ENCODE measurements around the gene ZNF839.

Gene ZNF839

DNA sequence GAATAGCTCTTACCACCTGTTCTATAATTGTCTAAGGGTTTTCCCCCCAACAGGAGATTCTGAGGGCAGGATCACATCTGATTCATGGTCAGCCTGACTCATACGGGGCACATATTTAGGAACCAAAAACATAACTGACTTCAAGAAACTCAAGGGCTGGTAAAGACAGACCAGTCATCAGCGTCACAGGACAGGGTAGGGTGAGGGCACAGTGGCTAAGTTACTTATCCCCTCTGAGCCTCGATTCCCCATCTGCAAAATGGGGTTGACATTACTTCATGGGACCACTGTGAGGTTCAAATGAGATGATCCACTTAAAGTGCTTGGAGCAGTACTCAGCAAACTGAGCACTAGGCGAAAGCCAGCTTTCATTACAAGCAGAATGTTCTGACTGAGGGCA, 42.5 kb downstream of the ZNF839 start:
- H3K27ac ChIP-seq (ENCODE audit: low read depth, low read length) = no peak overlapping the region
- H3K27me3 ChIP-seq (ENCODE audit: low read length) = no peaks in the 10 kb centered on the region
- TF ChIP-seq EZH2phosphoT487 (conservative IDR thresholded peaks at IDR 0.05; ENCODE audit: low read length) = no peak
- TF ChIP-seq, protein P1, sequence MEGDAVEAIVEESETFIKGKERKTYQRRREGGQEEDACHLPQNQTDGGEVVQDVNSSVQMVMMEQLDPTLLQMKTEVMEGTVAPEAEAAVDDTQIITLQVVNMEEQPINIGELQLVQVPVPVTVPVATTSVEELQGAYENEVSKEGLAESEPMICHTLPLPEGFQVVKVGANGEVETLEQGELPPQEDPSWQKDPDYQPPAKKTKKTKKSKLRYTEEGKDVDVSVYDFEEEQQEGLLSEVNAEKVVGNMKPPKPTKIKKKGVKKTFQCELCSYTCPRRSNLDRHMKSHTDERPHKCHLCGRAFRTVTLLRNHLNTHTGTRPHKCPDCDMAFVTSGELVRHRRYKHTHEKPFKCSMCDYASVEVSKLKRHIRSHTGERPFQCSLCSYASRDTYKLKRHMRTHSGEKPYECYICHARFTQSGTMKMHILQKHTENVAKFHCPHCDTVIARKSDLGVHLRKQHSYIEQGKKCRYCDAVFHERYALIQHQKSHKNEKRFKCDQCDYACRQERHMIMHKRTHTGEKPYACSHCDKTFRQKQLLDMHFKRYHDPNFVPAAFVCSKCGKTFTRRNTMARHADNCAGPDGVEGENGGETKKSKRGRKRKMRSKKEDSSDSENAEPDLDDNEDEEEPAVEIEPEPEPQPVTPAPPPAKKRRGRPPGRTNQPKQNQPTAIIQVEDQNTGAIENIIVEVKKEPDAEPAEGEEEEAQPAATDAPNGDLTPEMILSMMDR (IDR thresholded peaks at IDR 0.05; ENCODE audit: insufficient read depth, low read length, poor library complexity, severe bottlenecking) = no peak
- no peaks in the 10 kb centered on the region; the same call in 1 of the 2 replicates for H3F3A ChIP-seq (ENCODE audit: insufficient read depth)
- no peaks in the 10 kb centered on the region; the same call in 1 of the 2 replicates for H4K20me1 ChIP-seq (ENCODE audit: low read depth, low read length)
- H2AFZ ChIP-seq (ENCODE audit: low read depth, low read length, severe bottlenecking) = peak overlapping the region; percentile 92
- H3K9me2 ChIP-seq (replicated peaks; ENCODE audit: insufficient read depth, low read length) = no peaks in the 10 kb centered on the region
- H3K9ac ChIP-seq (ENCODE audit: low read length) = peak overlapping the region; percentile 77
- peak overlapping the region; percentile 78 for H3K4me2 ChIP-seq (ENCODE audit: low read depth, low read length, poor library complexity, severe bottlenecking)
- H3K9me3 ChIP-seq (ENCODE audit: insufficient read depth, low read length) = no peaks in the 10 kb centered on the region
- no peaks in the 10 kb centered on the region for H3K36me3 ChIP-seq (ENCODE audit: low read length)
- H3K4me3 ChIP-seq (ENCODE audit: insufficient read depth, low read length, poor library complexity, severe bottlenecking) = peak overlapping the region; percentile 90
- no peaks in the 10 kb centered on the region for H3K79me2 ChIP-seq (ENCODE audit: insufficient read depth, low read length)

DNA sequence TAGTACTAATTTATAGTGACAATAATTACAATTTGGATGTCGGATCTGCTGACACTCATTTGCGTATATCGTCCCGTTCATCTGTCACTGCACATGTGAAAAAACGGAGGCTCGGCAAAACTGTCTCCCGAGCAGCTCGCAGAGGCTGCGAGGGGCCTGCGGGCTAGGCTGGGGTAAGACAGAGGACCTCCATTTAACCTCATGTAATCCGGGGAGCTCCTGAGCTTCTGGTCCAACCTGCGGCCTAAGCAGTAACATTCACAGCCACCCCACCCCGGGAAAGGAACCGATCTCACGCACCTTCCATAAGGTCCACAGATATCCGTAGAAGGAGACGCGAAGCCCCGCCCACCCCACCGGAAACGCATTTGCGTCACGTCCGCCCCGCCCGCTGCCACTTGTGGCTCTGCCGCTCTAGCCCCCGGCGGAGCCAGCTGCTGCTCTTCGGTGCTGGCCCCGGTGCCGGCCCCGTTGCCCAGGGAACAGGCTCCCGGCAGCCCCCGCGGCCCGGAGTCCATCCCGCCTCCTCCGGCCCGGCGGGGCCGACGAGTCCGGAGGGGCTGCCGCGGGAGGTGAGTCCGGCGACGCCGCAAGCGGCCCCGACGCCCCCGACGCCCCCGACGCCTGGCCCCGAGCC, 43.1 kb downstream of the ZNF839 start, which contains the start of the genes CINP and TECPR2:
CINP (minus strand) TSS at position 346 of the 637 bp plus-strand sequence; CDS start at position 307, 39 bp downstream.
TECPR2 (plus strand) TSS at position 397 of the 637 bp plus-strand sequence. CDS start 13,781 bp downstream, outside the sequence.
- Histone ChIP-seq H3K9me2 (replicated peaks; ENCODE audit: insufficient read depth, low read length) (no peaks in the 10 kb centered on the region), H3K4me2 (ENCODE audit: low read depth, low read length, poor library complexity, severe bottlenecking) (peak within 1 kb of the TSS; percentile 78), H4K20me1 (ENCODE audit: low read depth, low read length) (no peaks in the 10 kb centered on the region; the same call in 1 of the 2 replicates), H3F3A (ENCODE audit: insufficient read depth) (no peaks in the 10 kb centered on the region; the same call in 1 of the 2 replicates), H3K4me3 (ENCODE audit: insufficient read depth, low read length, poor library complexity, severe bottlenecking) (peak within 1 kb of the TSS; percentile 90), H3K9me3 (ENCODE audit: insufficient read depth, low read length) (no peaks in the 10 kb centered on the region), H2AFZ (ENCODE audit: low read depth, low read length, severe bottlenecking) (peak within 1 kb of the TSS; percentile 92), H3K36me3 (ENCODE audit: low read length) (no peaks in the 10 kb centered on the region), H3K79me2 (ENCODE audit: insufficient read depth, low read length) (no peaks in the 10 kb centered on the region), H3K27me3 (ENCODE audit: low read length) (no peaks in the 10 kb centered on the region), H3K27ac (ENCODE audit: low read depth, low read length) (no peak within 1 kb of the TSS), H3K9ac (ENCODE audit: low read length) (peak within 1 kb of the TSS; percentile 77)
- TF ChIP-seq, protein P1 (IDR thresholded peaks at IDR 0.05; ENCODE audit: insufficient read depth, low read length, poor library complexity, severe bottlenecking) = no peak
- no peak for TF ChIP-seq EZH2phosphoT487 (conservative IDR thresholded peaks at IDR 0.05; ENCODE audit: low read length)

DNA sequence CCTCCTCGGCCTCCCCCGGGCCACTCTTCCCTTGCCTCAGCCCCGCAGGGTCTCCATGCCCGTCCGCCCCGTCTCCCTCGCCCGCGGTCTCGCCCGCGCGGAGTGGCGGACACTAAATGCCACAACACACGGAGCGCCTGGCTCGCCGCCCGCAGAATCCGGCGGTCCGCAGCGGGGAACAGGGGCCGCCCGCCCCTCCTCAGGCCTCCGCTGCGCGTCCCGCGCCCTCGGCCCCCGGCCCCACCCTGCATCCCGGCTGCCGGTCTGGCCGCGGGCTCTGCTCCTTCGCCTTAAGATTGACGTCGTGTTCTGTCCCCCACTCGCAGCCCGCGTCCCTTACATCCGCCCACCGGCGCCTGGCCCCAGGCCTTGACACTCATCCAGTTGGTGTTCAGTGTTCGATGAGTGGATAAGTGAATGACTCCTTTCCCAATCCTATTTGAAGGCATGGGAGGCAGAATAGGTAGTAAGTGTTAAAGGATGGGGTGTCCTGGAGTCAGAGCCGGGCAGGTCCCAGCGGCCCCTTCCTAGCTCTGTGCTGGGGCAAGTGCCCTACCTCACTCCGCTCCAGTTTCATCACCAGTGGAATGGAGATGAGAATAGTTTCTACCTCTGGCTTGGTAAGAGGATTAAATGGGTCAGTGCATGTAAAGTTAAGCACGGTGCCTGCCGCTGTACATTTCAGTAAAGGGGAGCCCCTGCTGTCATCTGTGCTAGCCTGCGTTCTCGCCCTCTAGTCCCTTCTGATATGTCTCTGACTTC, 43.8 kb downstream of the ZNF839 start:
- TF ChIP-seq, protein P1 (IDR thresholded peaks at IDR 0.05; ENCODE audit: insufficient read depth, low read length, poor library complexity, severe bottlenecking) = no peak
- TF ChIP-seq EZH2phosphoT487 (conservative IDR thresholded peaks at IDR 0.05; ENCODE audit: low read length) = no peak
- H3K4me2 ChIP-seq (ENCODE audit: low read depth, low read length, poor library complexity, severe bottlenecking) = peak overlapping the region; percentile 78
- peak overlapping the region; percentile 77 for H3K9ac ChIP-seq (ENCODE audit: low read length)
- H3K36me3 ChIP-seq (ENCODE audit: low read length) = no peaks in the 10 kb centered on the region
- H3K27me3 ChIP-seq (ENCODE audit: low read length) = no peaks in the 10 kb centered on the region
- no peaks in the 10 kb centered on the region for H3K79me2 ChIP-seq (ENCODE audit: insufficient read depth, low read length)
- H3K27ac ChIP-seq (ENCODE audit: low read depth, low read length) = no peak overlapping the region
- H3F3A ChIP-seq (ENCODE audit: insufficient read depth) = no peaks in the 10 kb centered on the region; the same call in 1 of the 2 replicates
- peak overlapping the region; percentile 92 for H2AFZ ChIP-seq (ENCODE audit: low read depth, low read length, severe bottlenecking)
- peak overlapping the region; percentile 90 for H3K4me3 ChIP-seq (ENCODE audit: insufficient read depth, low read length, poor library complexity, severe bottlenecking)
- no peaks in the 10 kb centered on the region; the same call in 1 of the 2 replicates for H4K20me1 ChIP-seq (ENCODE audit: low read depth, low read length)
- no peaks in the 10 kb centered on the region for H3K9me3 ChIP-seq (ENCODE audit: insufficient read depth, low read length)
- H3K9me2 ChIP-seq (replicated peaks; ENCODE audit: insufficient read depth, low read length) = no peaks in the 10 kb centered on the region
